ENCODE data around the gene ANTXR1.

DNA sequence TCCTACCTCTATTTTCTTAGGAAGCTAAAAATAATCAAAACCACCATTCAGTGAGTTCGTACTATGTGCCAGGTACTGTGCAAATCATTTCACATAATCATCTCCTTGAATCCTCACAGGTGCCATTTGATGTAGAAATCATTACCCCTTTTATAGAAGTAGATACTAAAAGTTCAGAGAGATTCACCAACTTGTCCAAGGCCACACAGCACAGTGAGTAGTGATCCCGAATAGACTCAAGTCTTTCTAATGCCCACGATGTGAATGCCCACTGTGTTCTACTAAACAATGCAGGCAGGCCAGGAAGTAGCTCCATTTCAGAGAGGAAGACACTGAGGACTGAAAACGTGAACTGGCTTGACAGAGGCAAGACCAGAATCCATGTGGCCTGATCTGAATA lies 68.8 kb downstream of the ANTXR1 start:
- TF ChIP-seq CTCF (IDR thresholded peaks at IDR 0.05) (no peak), EZH2phosphoT487 (IDR thresholded peaks at IDR 0.05; ENCODE audit: borderline replicate concordance, low read depth) (no peak), YY1 (IDR thresholded peaks at IDR 0.05; ENCODE audit: low read depth) (no peak), SIN3A (IDR thresholded peaks at IDR 0.05; ENCODE audit: borderline replicate concordance, low read depth, low read length) (no peak), RAD21 (IDR thresholded peaks at IDR 0.05; ENCODE audit: low read length) (no peak), CHD2 (IDR thresholded peaks at IDR 0.05; ENCODE audit: low read length, partially characterized antibody) (no peak), TEAD4 (IDR thresholded peaks at IDR 0.05; ENCODE audit: borderline replicate concordance, insufficient read depth) (no peak), MAX (IDR thresholded peaks at IDR 0.05; ENCODE audit: low read depth) (no peak), POLR2AphosphoS5 (IDR thresholded peaks at IDR 0.05; ENCODE audit: low read depth, low read length) (no peak), GATA2 (CRISPR knock-in tag; IDR thresholded peaks at IDR 0.05) (no peak)
- TF ChIP-seq, protein P1, sequence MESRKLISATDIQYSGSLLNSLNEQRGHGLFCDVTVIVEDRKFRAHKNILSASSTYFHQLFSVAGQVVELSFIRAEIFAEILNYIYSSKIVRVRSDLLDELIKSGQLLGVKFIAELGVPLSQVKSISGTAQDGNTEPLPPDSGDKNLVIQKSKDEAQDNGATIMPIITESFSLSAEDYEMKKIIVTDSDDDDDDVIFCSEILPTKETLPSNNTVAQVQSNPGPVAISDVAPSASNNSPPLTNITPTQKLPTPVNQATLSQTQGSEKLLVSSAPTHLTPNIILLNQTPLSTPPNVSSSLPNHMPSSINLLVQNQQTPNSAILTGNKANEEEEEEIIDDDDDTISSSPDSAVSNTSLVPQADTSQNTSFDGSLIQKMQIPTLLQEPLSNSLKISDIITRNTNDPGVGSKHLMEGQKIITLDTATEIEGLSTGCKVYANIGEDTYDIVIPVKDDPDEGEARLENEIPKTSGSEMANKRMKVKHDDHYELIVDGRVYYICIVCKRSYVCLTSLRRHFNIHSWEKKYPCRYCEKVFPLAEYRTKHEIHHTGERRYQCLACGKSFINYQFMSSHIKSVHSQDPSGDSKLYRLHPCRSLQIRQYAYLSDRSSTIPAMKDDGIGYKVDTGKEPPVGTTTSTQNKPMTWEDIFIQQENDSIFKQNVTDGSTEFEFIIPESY (IDR thresholded peaks at IDR 0.05; ENCODE audit: borderline replicate concordance, low read depth), result no peak

Measured in SK-N-SH (cell line).